ENCODE measurements around the gene TSHZ1.

The TSHZ1 gene

GRCh38 chr18:75291460-75291859, 80.9 kb downstream of the TSHZ1 start:
- no peak for DNase-seq (ENCODE audit: low read depth in 2 of 2)
- no peak for TF ChIP-seq CTCF (IDR thresholded peaks at IDR 0.05; ENCODE audit: low read depth, low read length)
- no peak overlapping the region for H3K4me3 ChIP-seq (replicated peaks in 1 of 2; ENCODE audit: low read depth in 2 of 2, low read length in 2 of 2)

- TF ChIP-seq CTCF (IDR thresholded peaks at IDR 0.05; ENCODE audit: low read depth, low read length), result no peak
- peak in 1 of 2 donors; percentile 27 for DNase-seq (ENCODE audit: low read depth in 2 of 2)
- no peak overlapping the region for H3K4me3 ChIP-seq (replicated peaks in 1 of 2; ENCODE audit: low read depth in 2 of 2, low read length in 2 of 2)
These were observed 83.0 kb downstream of the TSHZ1 start for GRCh38 chr18:75293591-75293990.

GRCh38 chr18:75297731-75298130, 87.1 kb downstream of the TSHZ1 start:
- no peak for TF ChIP-seq CTCF (IDR thresholded peaks at IDR 0.05; ENCODE audit: low read depth, low read length)
- no peak for DNase-seq (ENCODE audit: low read depth in 2 of 2)
- H3K4me3 ChIP-seq (replicated peaks in 1 of 2; ENCODE audit: low read depth in 2 of 2, low read length in 2 of 2), result no peak overlapping the region

GRCh38 chr18:75304678-75305557, 94.3 kb downstream of the TSHZ1 start:
- no peak for TF ChIP-seq CTCF (IDR thresholded peaks at IDR 0.05; ENCODE audit: low read depth, low read length)
- H3K4me3 ChIP-seq (replicated peaks in 1 of 2; ENCODE audit: low read depth in 2 of 2, low read length in 2 of 2), result no peak overlapping the region
- no peak for DNase-seq (ENCODE audit: low read depth in 2 of 2)

GRCh38 chr18:75305984-75306383, 95.4 kb downstream of the TSHZ1 start:
- no peak overlapping the region for H3K4me3 ChIP-seq (replicated peaks in 1 of 2; ENCODE audit: low read depth in 2 of 2, low read length in 2 of 2)
- DNase-seq (ENCODE audit: low read depth in 2 of 2), result no peak
- no peak for TF ChIP-seq CTCF (IDR thresholded peaks at IDR 0.05; ENCODE audit: low read depth, low read length)

- TF ChIP-seq CTCF (IDR thresholded peaks at IDR 0.05; ENCODE audit: low read depth, low read length), result no peak
- no peak for DNase-seq (ENCODE audit: low read depth in 2 of 2)
- H3K4me3 ChIP-seq (replicated peaks in 1 of 2; ENCODE audit: low read depth in 2 of 2, low read length in 2 of 2), result no peak overlapping the region
These were observed 96.9 kb downstream of the TSHZ1 start for GRCh38 chr18:75307530-75307929.
